GM12875 (cell line): ENCODE measurements around the gene ECHS1.
A peak's percentile ranks its signal among the peaks of the same experiment; 100 is the strongest.
"Not testable (repeated sequence)": the region's sequence is repeated elsewhere in the genome, so short reads cannot be mapped to it uniquely, and the experiment has no call there.

Experiments
- H3K4me3 ChIP-seq: one replicate; pipeline ENCODE4 v1.5.1; 2011; ENCODE audit warnings: low read depth, low read length, control low read depth
- TF ChIP-seq, protein P1 (sequence below): IDR thresholded peaks from 2 replicates; pipeline ENCODE4 v1.5.1; 2011; ENCODE audit warnings: low read depth, mild to moderate bottlenecking, control low read depth, inconsistent platforms, low read length, moderate library complexity, borderline replicate concordance; ENCODE audit not compliant: insufficient read depth

ECHS1 gene

DNA sequence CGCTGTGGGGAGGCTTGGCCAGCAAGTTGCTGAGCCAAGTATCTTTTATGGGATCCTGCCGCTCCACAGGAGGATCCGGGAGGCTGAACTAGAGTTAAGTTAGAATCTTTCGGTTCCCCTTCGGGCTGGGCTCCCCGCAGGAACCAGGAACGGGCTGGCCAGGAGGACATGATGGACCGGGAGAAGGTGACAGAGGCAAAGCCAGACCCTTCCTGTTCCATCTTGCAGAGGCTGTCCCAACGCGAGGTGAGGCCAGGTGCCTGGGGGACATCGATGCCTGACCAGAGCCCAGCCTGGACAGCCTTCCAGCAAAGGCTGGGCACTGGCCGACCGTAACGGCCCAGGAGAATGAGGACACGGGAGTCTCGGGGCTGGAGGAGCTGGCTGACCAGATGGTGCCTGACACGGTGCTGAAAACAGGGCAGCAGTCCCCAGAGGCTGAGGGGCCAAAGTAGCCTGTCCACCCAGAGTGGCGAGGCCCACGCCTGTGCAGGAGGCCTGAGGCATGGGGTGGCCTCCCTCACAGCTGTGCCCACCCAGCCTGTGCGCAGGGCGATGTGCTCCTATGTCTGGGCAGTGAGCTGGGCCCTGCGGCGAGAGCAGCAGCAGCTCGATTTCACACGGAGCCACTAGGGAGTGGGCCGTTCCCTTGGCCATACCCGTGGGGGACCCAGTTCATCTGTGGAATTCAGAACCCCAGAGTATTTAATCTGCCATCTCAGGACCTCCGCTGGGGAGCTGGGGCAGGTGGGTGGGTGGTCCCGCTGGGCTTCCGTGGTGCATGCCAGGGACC, 4.1 kb upstream of the ECHS1 start:
- TF ChIP-seq, protein P1, sequence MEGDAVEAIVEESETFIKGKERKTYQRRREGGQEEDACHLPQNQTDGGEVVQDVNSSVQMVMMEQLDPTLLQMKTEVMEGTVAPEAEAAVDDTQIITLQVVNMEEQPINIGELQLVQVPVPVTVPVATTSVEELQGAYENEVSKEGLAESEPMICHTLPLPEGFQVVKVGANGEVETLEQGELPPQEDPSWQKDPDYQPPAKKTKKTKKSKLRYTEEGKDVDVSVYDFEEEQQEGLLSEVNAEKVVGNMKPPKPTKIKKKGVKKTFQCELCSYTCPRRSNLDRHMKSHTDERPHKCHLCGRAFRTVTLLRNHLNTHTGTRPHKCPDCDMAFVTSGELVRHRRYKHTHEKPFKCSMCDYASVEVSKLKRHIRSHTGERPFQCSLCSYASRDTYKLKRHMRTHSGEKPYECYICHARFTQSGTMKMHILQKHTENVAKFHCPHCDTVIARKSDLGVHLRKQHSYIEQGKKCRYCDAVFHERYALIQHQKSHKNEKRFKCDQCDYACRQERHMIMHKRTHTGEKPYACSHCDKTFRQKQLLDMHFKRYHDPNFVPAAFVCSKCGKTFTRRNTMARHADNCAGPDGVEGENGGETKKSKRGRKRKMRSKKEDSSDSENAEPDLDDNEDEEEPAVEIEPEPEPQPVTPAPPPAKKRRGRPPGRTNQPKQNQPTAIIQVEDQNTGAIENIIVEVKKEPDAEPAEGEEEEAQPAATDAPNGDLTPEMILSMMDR = no peak
- no peak overlapping the region for H3K4me3 ChIP-seq

DNA sequence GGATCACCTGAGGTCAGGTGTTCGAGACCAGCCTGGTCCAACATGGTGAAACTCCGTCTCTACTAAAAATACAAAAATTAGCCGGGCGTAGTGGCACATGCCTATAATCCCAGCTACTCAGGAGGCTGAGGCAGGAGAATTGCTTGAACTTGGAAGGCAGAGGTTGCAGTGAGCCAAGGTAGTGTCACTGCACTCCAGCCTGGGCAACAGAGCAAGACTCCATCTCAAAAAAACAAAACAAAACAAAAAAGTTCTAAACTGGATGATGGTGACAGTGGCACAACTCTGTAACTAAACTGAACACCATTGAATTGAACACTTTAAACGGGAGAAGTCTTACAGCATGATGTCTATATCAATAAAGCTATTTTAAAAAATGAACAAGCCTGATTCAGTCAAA, 3.0 kb upstream of the ECHS1 start:
- H3K4me3 ChIP-seq = not testable (repeated sequence)

DNA sequence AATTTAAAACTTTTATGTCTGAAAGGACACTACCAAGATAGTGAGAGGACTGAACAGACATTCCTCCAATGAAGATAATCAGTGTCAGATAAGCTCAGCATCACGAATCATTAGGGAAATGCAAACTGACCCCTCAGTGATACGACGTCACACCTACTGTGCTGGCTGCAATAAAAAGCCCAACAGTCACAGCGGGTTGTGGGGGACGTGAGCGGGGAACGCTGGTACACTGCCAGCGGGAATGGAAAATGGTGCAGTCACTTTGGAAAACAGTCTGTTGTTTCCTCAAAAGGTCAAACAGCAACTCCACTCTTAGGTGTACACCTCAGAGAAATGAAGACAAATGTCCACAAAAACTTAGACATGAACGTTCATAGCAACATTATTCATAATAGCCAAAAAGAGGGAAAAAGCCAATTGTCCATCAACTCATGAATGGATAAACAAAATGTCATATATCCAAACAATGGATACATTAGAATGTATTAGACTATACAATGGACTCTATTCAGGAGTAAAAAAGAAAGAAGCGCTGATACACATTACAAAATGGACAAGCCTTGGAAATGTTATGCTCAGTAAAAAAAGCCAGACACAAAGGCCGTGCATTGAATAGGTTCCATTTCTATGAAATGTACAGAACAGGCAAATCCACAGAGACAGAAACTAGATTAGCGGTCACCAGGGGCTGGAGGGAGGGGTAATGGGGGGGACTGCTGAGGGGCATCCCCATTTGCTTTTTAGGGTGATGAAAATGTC, 2.4 kb upstream of the ECHS1 start:
- H3K4me3 ChIP-seq = no peak overlapping the region

DNA sequence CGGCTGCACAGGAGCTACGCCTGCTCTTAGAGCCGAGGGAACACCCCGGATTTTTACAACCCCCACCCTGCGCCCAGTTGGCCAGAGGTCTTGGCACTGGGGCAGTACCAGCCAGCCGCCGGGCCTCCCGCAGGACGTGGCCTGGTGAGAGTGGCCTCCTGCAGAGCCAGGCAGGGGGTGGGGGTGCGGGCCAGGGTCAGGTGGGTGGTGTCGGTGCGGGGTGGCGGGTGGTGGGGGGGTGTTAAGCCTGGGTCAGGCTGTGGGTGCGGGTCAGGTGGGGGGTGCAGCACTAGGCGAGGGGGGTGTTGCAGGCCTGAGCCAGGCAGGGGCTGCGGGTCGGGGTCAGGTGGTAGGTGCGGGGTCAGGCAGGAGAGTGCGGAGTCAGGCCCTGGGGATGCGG, 647 bp downstream of the ECHS1 start:
- peak overlapping the region; percentile 73 for H3K4me3 ChIP-seq
- TF ChIP-seq, protein P1 = no peak

More for the DNA sequence above, 2.4 kb upstream of the ECHS1 start:
- TF ChIP-seq, protein P1 = no peak

DNA sequence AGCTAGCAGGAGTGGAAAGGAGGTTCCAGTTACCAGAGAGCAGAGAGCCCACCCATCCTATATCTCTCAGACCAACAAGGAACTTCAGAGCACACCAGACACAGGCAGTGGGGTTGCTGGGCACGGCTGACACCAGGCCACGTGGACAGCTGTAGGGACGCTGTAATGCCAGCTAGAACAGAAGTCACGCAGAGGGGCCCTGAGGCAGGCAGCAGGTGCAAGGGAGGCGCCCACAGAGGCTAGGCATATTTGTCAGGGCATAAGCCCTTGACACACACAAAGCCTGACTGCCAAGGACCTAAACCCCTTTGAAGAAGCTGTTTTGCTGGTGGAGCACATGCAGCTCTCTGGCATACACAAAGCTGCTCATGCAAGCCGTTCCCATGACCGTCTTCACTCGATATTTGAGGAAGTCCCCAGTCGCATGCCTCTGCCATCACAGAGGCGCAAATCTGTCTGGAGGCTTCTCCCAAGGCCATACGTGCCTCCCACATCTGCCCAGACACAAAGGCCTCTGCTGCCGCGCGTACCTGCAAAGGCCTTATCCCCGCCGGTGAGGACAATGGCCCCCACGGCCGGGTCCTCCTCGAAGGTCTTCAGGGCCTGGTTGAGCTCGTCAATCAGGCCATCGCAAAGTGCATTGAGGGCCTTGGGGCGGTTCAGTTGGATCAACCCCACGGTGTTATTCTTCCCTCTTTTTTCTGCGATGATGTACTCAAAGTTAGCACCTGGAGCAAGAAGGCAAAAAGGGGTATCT, 2.9 kb downstream of the ECHS1 start:
- no peak overlapping the region for H3K4me3 ChIP-seq
- TF ChIP-seq, protein P1 = no peak

DNA sequence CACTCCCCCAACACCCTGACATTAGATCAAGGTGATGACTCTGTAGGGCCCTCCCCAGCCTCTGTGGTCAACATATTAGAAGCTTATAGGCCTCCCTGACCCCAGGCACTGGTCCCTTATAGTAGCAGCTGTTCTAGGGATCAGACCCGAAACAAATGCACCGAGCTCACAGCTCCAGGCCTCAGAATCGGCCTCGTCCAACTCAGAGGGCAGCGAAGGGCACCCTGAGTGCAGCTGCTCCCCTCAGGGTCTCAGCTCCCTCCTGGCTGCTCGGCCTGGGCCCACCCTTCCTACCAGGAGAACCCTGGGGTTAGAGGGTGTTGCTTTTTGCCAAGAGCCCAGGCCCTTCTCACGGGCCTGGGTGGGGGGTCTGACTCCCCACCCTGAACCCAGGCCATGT, 5.0 kb downstream of the ECHS1 start:
- H3K4me3 ChIP-seq = no peak overlapping the region
- TF ChIP-seq, protein P1 = no peak

DNA sequence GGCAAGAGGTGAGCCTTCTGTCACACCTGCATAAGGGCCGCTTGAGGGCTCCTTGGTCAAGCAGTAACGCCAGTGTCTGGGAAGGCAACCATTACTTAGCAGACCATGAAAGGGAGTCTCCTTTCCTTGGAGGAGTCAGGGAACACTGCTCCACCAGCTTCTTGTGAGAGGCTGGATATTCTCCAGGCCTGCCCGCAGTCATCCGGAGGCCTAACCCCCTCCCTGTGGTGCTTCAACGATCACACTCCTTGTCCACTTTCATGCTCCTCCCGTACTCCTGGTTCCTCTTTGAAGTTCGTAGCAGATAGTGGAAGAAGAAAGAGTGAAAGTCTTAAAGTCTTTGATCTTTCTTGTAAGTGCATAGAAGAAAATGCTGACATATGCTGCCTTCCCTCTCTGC, 5.7 kb downstream of the ECHS1 start:
- not testable (repeated sequence) for H3K4me3 ChIP-seq

DNA sequence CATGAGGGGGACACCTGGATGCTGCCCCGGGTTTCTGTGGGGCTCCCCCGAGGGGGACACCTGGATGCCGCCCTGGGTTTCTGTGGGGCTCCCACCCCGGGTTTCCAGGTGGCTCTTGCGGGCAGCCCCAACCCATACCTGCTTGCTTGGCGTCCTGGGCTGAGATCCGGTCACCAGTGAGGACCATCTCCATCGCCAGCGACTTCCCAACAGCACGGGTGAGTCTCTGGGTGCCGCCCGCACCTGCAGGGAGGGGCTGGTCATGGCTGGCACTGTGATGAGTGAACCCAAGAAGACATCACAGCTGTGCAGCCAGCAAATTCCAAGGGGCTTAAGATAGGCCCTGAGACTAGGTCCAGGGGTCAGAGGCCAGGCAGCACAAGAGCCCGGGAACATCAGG, 6.4 kb downstream of the ECHS1 start:
- TF ChIP-seq, protein P1 = no peak
- no peak overlapping the region for H3K4me3 ChIP-seq
